ENCODE results near the gene CD80. TPM values are rescaled to one million over a fixed set of nuclear protein-coding genes. Genes with fewer than 3 reads are reported as not detected.

CD80 gene
- total and polyA plus RNA-seq, 2 donors (not counting 1 experiment from before 2014, with no cell fraction given) = under 0.01 TPM; not detected in 1

GRCh38 chr3:119551598-119551997 lies 7.8 kb downstream of the CD80 start:
- no peaks in the 10 kb centered on the region for H4K20me1 ChIP-seq (ENCODE audit: control insufficient read depth, extremely low read depth, insufficient read depth, low read length)
- H3K79me2 ChIP-seq (ENCODE audit: control insufficient read depth, insufficient read depth, low read length) = no peaks in the 10 kb centered on the region
- H2AFZ ChIP-seq (ENCODE audit: low read length) = no peak overlapping the region
- no peak overlapping the region for H3K4me3 ChIP-seq (replicated peaks in 1 of 4; ENCODE audit: control extremely low read depth in 1 of 4, insufficient read depth in 1 of 4, low read depth in 3 of 4, low read length in 4 of 4)
- TF ChIP-seq EZH2 (IDR thresholded peaks at IDR 0.05; ENCODE audit: low read length, missing control alignments) (no peak), CTCF (conservative IDR thresholded peaks at IDR 0.05 in 1 of 2, IDR thresholded peaks at IDR 0.05 in 1 of 2; ENCODE audit: low read depth in 1 of 2, low read length in 2 of 2) (no peak)
- H3K9ac ChIP-seq (ENCODE audit: insufficient read depth, low read length) = no peak overlapping the region
- no peaks in the 10 kb centered on the region for H3K36me3 ChIP-seq (ENCODE audit: control insufficient read depth, insufficient read depth, low read length)
- no peak overlapping the region for H3K27ac ChIP-seq (ENCODE audit: insufficient read depth, low read length)
- no peak for DNase-seq (ENCODE audit: low read depth in 2 of 2)
- no peak overlapping the region for H3K4me2 ChIP-seq (ENCODE audit: extremely low read depth, insufficient read depth, low read length)
- H3K27me3 ChIP-seq (ENCODE audit: control insufficient read depth, insufficient read depth, low read length) = peaks cover 1% of the 10 kb centered on the region
- H3K4me1 ChIP-seq (ENCODE audit: control insufficient read depth, extremely low read depth, insufficient read depth, low read length) = no peaks in the 10 kb centered on the region
- no peaks in the 10 kb centered on the region for H3K9me3 ChIP-seq (ENCODE audit: control insufficient read depth, insufficient read depth, low read depth, low read length)

- no peaks in the 10 kb centered on the region for H3K27me3 ChIP-seq (ENCODE audit: control insufficient read depth, insufficient read depth, low read length)
- H2AFZ ChIP-seq (ENCODE audit: low read length) = no peak overlapping the region
- H3K9ac ChIP-seq (ENCODE audit: insufficient read depth, low read length) = no peak overlapping the region
- no peaks in the 10 kb centered on the region for H3K9me3 ChIP-seq (ENCODE audit: control insufficient read depth, insufficient read depth, low read depth, low read length)
- no peak overlapping the region for H3K4me2 ChIP-seq (ENCODE audit: extremely low read depth, insufficient read depth, low read length)
- DNase-seq (ENCODE audit: low read depth in 2 of 2) = no peak
- H3K4me3 ChIP-seq (replicated peaks in 1 of 4; ENCODE audit: control extremely low read depth in 1 of 4, insufficient read depth in 1 of 4, low read depth in 3 of 4, low read length in 4 of 4) = no peak overlapping the region
- no peaks in the 10 kb centered on the region for H4K20me1 ChIP-seq (ENCODE audit: control insufficient read depth, extremely low read depth, insufficient read depth, low read length)
- H3K79me2 ChIP-seq (ENCODE audit: control insufficient read depth, insufficient read depth, low read length) = no peaks in the 10 kb centered on the region
- TF ChIP-seq EZH2 (IDR thresholded peaks at IDR 0.05; ENCODE audit: low read length, missing control alignments) = no peak
- no peak for TF ChIP-seq CTCF (conservative IDR thresholded peaks at IDR 0.05 in 1 of 2, IDR thresholded peaks at IDR 0.05 in 1 of 2; ENCODE audit: low read depth in 1 of 2, low read length in 2 of 2)
- H3K27ac ChIP-seq (ENCODE audit: insufficient read depth, low read length) = no peak overlapping the region
- H3K36me3 ChIP-seq (ENCODE audit: control insufficient read depth, insufficient read depth, low read length) = no peaks in the 10 kb centered on the region
- H3K4me1 ChIP-seq (ENCODE audit: control insufficient read depth, extremely low read depth, insufficient read depth, low read length) = no peaks in the 10 kb centered on the region
Observed at GRCh38 chr3:119550192-119550910, 9.1 kb downstream of the CD80 start.

GRCh38 chr3:119548341-119548740 lies 11.1 kb downstream of the CD80 start:
- Histone ChIP-seq H3K4me3 (replicated peaks in 1 of 4; ENCODE audit: control extremely low read depth in 1 of 4, insufficient read depth in 1 of 4, low read depth in 3 of 4, low read length in 4 of 4) (no peak overlapping the region), H3K4me1 (ENCODE audit: control insufficient read depth, extremely low read depth, insufficient read depth, low read length) (no peaks in the 10 kb centered on the region), H4K20me1 (ENCODE audit: control insufficient read depth, extremely low read depth, insufficient read depth, low read length) (no peaks in the 10 kb centered on the region), H3K9ac (ENCODE audit: insufficient read depth, low read length) (no peak overlapping the region), H3K9me3 (ENCODE audit: control insufficient read depth, insufficient read depth, low read depth, low read length) (no peaks in the 10 kb centered on the region), H3K36me3 (ENCODE audit: control insufficient read depth, insufficient read depth, low read length) (no peaks in the 10 kb centered on the region), H3K27ac (ENCODE audit: insufficient read depth, low read length) (no peak overlapping the region), H3K4me2 (ENCODE audit: extremely low read depth, insufficient read depth, low read length) (no peak overlapping the region), H3K27me3 (ENCODE audit: control insufficient read depth, insufficient read depth, low read length) (no peaks in the 10 kb centered on the region), H2AFZ (ENCODE audit: low read length) (no peak overlapping the region), H3K79me2 (ENCODE audit: control insufficient read depth, insufficient read depth, low read length) (no peaks in the 10 kb centered on the region)
- TF ChIP-seq EZH2 (IDR thresholded peaks at IDR 0.05; ENCODE audit: low read length, missing control alignments) (no peak), CTCF (conservative IDR thresholded peaks at IDR 0.05 in 1 of 2, IDR thresholded peaks at IDR 0.05 in 1 of 2; ENCODE audit: low read depth in 1 of 2, low read length in 2 of 2) (no peak)
- DNase-seq (ENCODE audit: low read depth in 2 of 2) = no peak

All from fibroblast of lung (primary cell).